GM18951 (cell line): ENCODE data around the gene SHLD1.

ENCODE experiments used
- POLR2A ChIP-seq: IDR thresholded peaks from 4 replicates; pipeline ENCODE4 v1.6.1; 2011; ENCODE audit warnings: mild to moderate bottlenecking; ENCODE audit not compliant: insufficient read length, insufficient read depth; ENCODE audit errors: extremely low read depth
- in situ Hi-C: fragments of 300-500 bp; cut with MboI; formaldehyde crosslinking; loops from one replicate; pipeline ENCODE4 v1.12.0; 2022; ENCODE audit warnings: low sequenced_read_pairs, mixed read lengths, inconsistent platforms; ENCODE audit not compliant: unreplicated experiment

Gene SHLD1

GRCh38 chr20:5844063-5844681, 94.0 kb downstream of the SHLD1 start:
- TF ChIP-seq POLR2A = no peak
- in situ Hi-C loops = no loop called here

GRCh38 chr20:5845681-5846615, 95.7 kb downstream of the SHLD1 start:
- in situ Hi-C loops = no loop called here
- TF ChIP-seq POLR2A = no peak

- in situ Hi-C loops = no loop called here
These were observed 98.7 kb downstream of the SHLD1 start for GRCh38 chr20:5848711-5849505.

GRCh38 chr20:5855939-5856338, 105.7 kb downstream of the SHLD1 start:
- in situ Hi-C loops = no loop called here

More at GRCh38 chr20:5848711-5849505, 98.7 kb downstream of the SHLD1 start:
- no peak for TF ChIP-seq POLR2A

GRCh38 chr20:5859608-5860007, 109.4 kb downstream of the SHLD1 start:
- in situ Hi-C loops = no loop called here
- no peak for TF ChIP-seq POLR2A

More at GRCh38 chr20:5855939-5856338, 105.7 kb downstream of the SHLD1 start:
- no peak for TF ChIP-seq POLR2A

- no peak for TF ChIP-seq POLR2A
- in situ Hi-C loops = no loop called here
These were observed 112.5 kb downstream of the SHLD1 start for GRCh38 chr20:5862703-5863039.

- in situ Hi-C loops = no loop called here
- TF ChIP-seq POLR2A = no peak
These were observed 113.0 kb downstream of the SHLD1 start for GRCh38 chr20:5863040-5863833.

GRCh38 chr20:5864428-5864827, 114.2 kb downstream of the SHLD1 start:
- no peak for TF ChIP-seq POLR2A
- in situ Hi-C loops = no loop called here

GRCh38 chr20:5864873-5865587, 114.8 kb downstream of the SHLD1 start:
- in situ Hi-C loops = no loop called here
- TF ChIP-seq POLR2A = no peak

GRCh38 chr20:5865604-5866003, 115.4 kb downstream of the SHLD1 start:
- in situ Hi-C loops = no loop called here
- no peak for TF ChIP-seq POLR2A

GRCh38 chr20:5870568-5870981, 120.4 kb downstream of the SHLD1 start:
- in situ Hi-C loops = no loop called here

GRCh38 chr20:5871459-5872410, 121.5 kb downstream of the SHLD1 start:
- in situ Hi-C loops = no loop called here
- no peak for TF ChIP-seq POLR2A

More at GRCh38 chr20:5870568-5870981, 120.4 kb downstream of the SHLD1 start:
- TF ChIP-seq POLR2A = no peak
